Stomach (tissue), 4 donors: Measurements from ENCODE around the gene CD82.

Experiments used
- CTCF ChIP-seq, 7 experiments: fragments of 450-650 bp in 4 of 7; fragments of 200-600 bp in 3 of 7; sonication (generic) in 3 of 7; IDR thresholded peaks; one replicate each; pipeline ENCODE4 v1.5.1; 2016 to 2019; ENCODE audit warnings: antibody characterized with exemption in 7 of 7, control low read depth in 2 of 7, mild to moderate bottlenecking in 1 of 7
- EP300 ChIP-seq: sonication (generic); formaldehyde crosslinking; IDR thresholded peaks from one replicate; pipeline ENCODE4 v1.6.1; 2017; ENCODE audit warnings: antibody characterized with exemption
- POLR2A ChIP-seq, 4 donors: fragments of 450-650 bp; IDR thresholded peaks; one replicate each; pipeline ENCODE4 v1.6.1; 2016; ENCODE audit warnings: antibody characterized with exemption in 4 of 4, control low read depth in 2 of 4, mild to moderate bottlenecking in 1 of 4, moderate library complexity in 1 of 4

DNA sequence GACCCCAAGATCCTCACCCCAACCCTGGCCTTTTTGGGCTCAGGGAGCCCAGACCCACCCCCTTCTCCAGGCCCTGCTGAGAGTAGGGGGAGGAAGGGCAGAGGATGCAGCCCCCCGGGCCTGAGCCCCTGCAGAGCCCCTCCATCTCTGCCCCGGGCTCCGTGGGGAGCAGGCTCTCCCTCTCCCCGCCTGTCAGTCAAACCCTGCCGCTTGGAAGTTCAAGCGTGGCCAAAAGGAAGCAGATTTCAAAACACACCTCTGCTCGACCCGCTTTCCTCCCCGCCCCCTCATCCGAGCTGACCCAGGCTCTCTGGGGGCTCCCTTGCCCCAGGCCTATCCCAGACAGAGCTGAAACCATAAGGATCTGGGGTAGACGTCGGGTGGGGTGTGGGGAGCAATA lies 39.0 kb upstream of the CD82 start:
- TF ChIP-seq EP300: no peak
- TF ChIP-seq CTCF (IDR thresholded peaks at IDR 0.05): no peak
- no peak for TF ChIP-seq POLR2A (IDR thresholded peaks at IDR 0.05)
